HepG2 (cell line): ENCODE measurements around the gene GTF2H3. TPM values are rescaled to one million over a fixed set of nuclear protein-coding genes. Genes with fewer than 3 reads are reported as not detected.

Source experiments
- DNMT1 ChIP-seq: sonication (generic); formaldehyde crosslinking; IDR thresholded peaks from 2 replicates; pipeline ENCODE4 v1.5.1; 2020; ENCODE audit warnings: mild to moderate bottlenecking, missing genetic modification reagents
- ELF4 ChIP-seq: sonication (generic); formaldehyde crosslinking; IDR thresholded peaks from 2 replicates; pipeline ENCODE4 v1.5.0; 2020; ENCODE audit warnings: missing genetic modification reagents, mild to moderate bottlenecking, moderate library complexity, borderline replicate concordance
- FOXJ3 ChIP-seq: sonication (generic); formaldehyde crosslinking; IDR thresholded peaks from 2 replicates; pipeline ENCODE4 v1.4.0; 2020; ENCODE audit warnings: missing genetic modification reagents, mild to moderate bottlenecking, borderline replicate concordance
- GATA4 ChIP-seq: sonication (generic); IDR thresholded peaks from 2 replicates; pipeline ENCODE4 v1.6.1; 2016; ENCODE audit warnings: antibody characterized with exemption, low read depth, borderline replicate concordance
- GATAD2A ChIP-seq: IDR thresholded peaks from 2 replicates; pipeline ENCODE4 v1.6.1; 2016
- MIER2 ChIP-seq: IDR thresholded peaks from 2 replicates; pipeline ENCODE4 v1.6.1; 2016; ENCODE audit warnings: missing biosample characterization, missing genetic modification reagents
- MTF1 ChIP-seq: sonication (generic); formaldehyde crosslinking; IDR thresholded peaks from 2 replicates; pipeline ENCODE4 v1.5.0; 2020; ENCODE audit warnings: missing genetic modification reagents
- MYPOP ChIP-seq: sonication (generic); formaldehyde crosslinking; IDR thresholded peaks from 2 replicates; pipeline ENCODE4 v1.8.1; 2023; ENCODE audit warnings: mild to moderate bottlenecking, moderate library complexity, missing genetic modification reagents
- PTBP1 ChIP-seq: fragments of 200-400 bp; formaldehyde crosslinking; IDR thresholded peaks from 2 replicates; pipeline ENCODE4 v1.6.1; 2018; ENCODE audit warnings: low read length, low read depth; ENCODE audit not compliant: poor library complexity, severe bottlenecking
- REPIN1 ChIP-seq: sonication (generic); formaldehyde crosslinking; IDR thresholded peaks from 2 replicates; pipeline ENCODE4 v1.8.0; 2022; ENCODE audit warnings: missing genetic modification reagents, low read depth, mild to moderate bottlenecking, borderline replicate concordance
- SATB2 ChIP-seq: sonication (generic); formaldehyde crosslinking; IDR thresholded peaks from 2 replicates; pipeline ENCODE4 v1.5.0; 2020; ENCODE audit warnings: missing genetic modification reagents
- TBP ChIP-seq: sonication (generic); formaldehyde crosslinking; IDR thresholded peaks from 2 replicates; pipeline ENCODE4 v1.5.0; 2020; ENCODE audit warnings: missing genetic modification reagents
- TFAP4 ChIP-seq: sonication (generic); IDR thresholded peaks from 2 replicates; pipeline ENCODE4 v1.6.1; 2016; ENCODE audit warnings: low read depth, borderline replicate concordance
- TFDP2 ChIP-seq: sonication (generic); formaldehyde crosslinking; IDR thresholded peaks from 2 replicates; pipeline ENCODE4 v1.4.0; 2020; ENCODE audit warnings: missing genetic modification reagents
- ZBTB14 ChIP-seq: sonication (generic); formaldehyde crosslinking; IDR thresholded peaks from 2 replicates; pipeline ENCODE4 v1.4.0; 2020; ENCODE audit warnings: missing genetic modification reagents
- ZBTB33 ChIP-seq: sonication (generic); formaldehyde crosslinking; IDR thresholded peaks from 2 replicates; pipeline ENCODE4 v1.4.0; 2020; ENCODE audit warnings: missing genetic modification reagents
- ZBTB7A ChIP-seq: sonication (generic); formaldehyde crosslinking; IDR thresholded peaks from 2 replicates; pipeline ENCODE4 v1.8.0; 2022; ENCODE audit warnings: mild to moderate bottlenecking, missing genetic modification reagents
- ZKSCAN1 ChIP-seq: fragments of 150-350 bp; IDR thresholded peaks from 2 replicates; pipeline ENCODE4 v1.6.1; 2014; ENCODE audit warnings: low read length
- ZNF558 ChIP-seq: sonication (generic); formaldehyde crosslinking; IDR thresholded peaks from 2 replicates; pipeline ENCODE4 v1.9.0; 2022; ENCODE audit warnings: mild to moderate bottlenecking, missing genetic modification reagents, borderline replicate concordance
- ZNF605 ChIP-seq: sonication (generic); formaldehyde crosslinking; IDR thresholded peaks from 2 replicates; pipeline ENCODE4 v1.8.0; 2022; ENCODE audit warnings: mild to moderate bottlenecking, missing genetic modification reagents
- ZNF616 ChIP-seq: sonication (generic); formaldehyde crosslinking; IDR thresholded peaks from 2 replicates; pipeline ENCODE4 v1.5.0; 2020; ENCODE audit warnings: low read depth, mild to moderate bottlenecking, missing genetic modification reagents
- ZNF761 ChIP-seq: sonication (generic); formaldehyde crosslinking; conservative IDR thresholded peaks from 2 replicates; pipeline ENCODE4 v1.4.0; 2020; ENCODE audit warnings: mild to moderate bottlenecking, missing genetic modification reagents
- ZNF792 ChIP-seq: IDR thresholded peaks from 2 replicates; pipeline ENCODE4 v1.6.1; 2016
- ZSCAN31 ChIP-seq: sonication (generic); formaldehyde crosslinking; IDR thresholded peaks from 2 replicates; pipeline ENCODE4 v1.5.0; 2020; ENCODE audit warnings: low read depth, mild to moderate bottlenecking, missing genetic modification reagents
- polyA plus RNA-seq, 8 experiments: library from polyadenylated mRNA; depleted of rRNA in 3 of 8; stranded (reverse) in 7 of 8; unstranded in 1 of 8; fragments of >200 nt; fragmentation: Illumina TruSeq in 4 of 8; extraction: Trizol in 4 of 8; gene quantifications; 2 replicates each; pipeline versions ENCODE4 v1.2.1 to v1.2.3, GENCODE V29; 2011 to 2016; ENCODE audit warnings: low read depth in 4 of 8, missing spikeins in 1 of 8, mixed read lengths in 1 of 8; ENCODE audit not compliant: insufficient read depth in 1 of 8
- total RNA-seq, 5 experiments: library from RNA; depleted of rRNA; stranded (reverse); fragments of >200 nt; fragmentation: Illumina TruSeq; extraction: Trizol; gene quantifications; 2 replicates each; pipeline ENCODE4 v1.2.3, GENCODE V29; 2016; ENCODE audit warnings: low read depth in 1 of 5

GTF2H3 gene
- total and polyA plus RNA-seq, 2 of the 13 experiments (the other 11 are each of a cell fraction or from before 2014, with no cell fraction given), result 35.8 to 58.8 TPM

- peak; percentile 36 for TF ChIP-seq PTBP1
- peak; percentile 64; the same call in 1 of the 2 replicates for TF ChIP-seq MYPOP (CRISPR knock-in tag)
- peak; percentile 56; the same call in 1 of the 2 replicates for TF ChIP-seq ZKSCAN1
- TF ChIP-seq ZBTB14 (CRISPR knock-in tag), result peak; percentile 53; the same call in 1 of the 2 replicates
- peak; percentile 84 for TF ChIP-seq ZNF605
- TF ChIP-seq ZNF558 (CRISPR knock-in tag), result no peak; the same call in 1 of the 2 replicates
- peak; percentile 51; the same call in 1 of the 2 replicates for TF ChIP-seq ZNF616 (CRISPR knock-in tag)
- peak; percentile 87; the same call in 1 of the 2 replicates for TF ChIP-seq ELF4 (CRISPR knock-in tag)
- no peak for TF ChIP-seq ZBTB7A (CRISPR knock-in tag)
- TF ChIP-seq GATAD2A (CRISPR knock-in tag), result peak; percentile 58
- peak; percentile 85 for TF ChIP-seq ZSCAN31 (CRISPR knock-in tag)
- 0 out of 2 replicates have a peak, but pooled peaks have one; percentile 63 for TF ChIP-seq TBP (CRISPR knock-in tag)
- no peak for TF ChIP-seq MTF1 (CRISPR knock-in tag)
- TF ChIP-seq ZBTB33, result no peak
- 0 out of 2 replicates have a peak, but pooled peaks have one; percentile 22 for TF ChIP-seq FOXJ3 (CRISPR knock-in tag)
- TF ChIP-seq MIER2, result no peak; the same call in 1 of the 2 replicates
- TF ChIP-seq GATA4, result no peak; the same call in none of the 2 replicates
- TF ChIP-seq ZNF792 (CRISPR knock-in tag), result peak; percentile 72
- 0 out of 2 replicates have a peak, but pooled peaks have one; percentile 69 for TF ChIP-seq ZNF761 (CRISPR knock-in tag)
- TF ChIP-seq TFAP4, result peak; percentile 25; the same call in 1 of the 2 replicates
- TF ChIP-seq SATB2 (CRISPR knock-in tag), result no peak
- TF ChIP-seq REPIN1 (CRISPR knock-in tag), result peak; percentile 97
- 0 out of 2 replicates have a peak, but pooled peaks have one; percentile 74 for TF ChIP-seq DNMT1 (CRISPR knock-in tag)
- peak; percentile 45; the same call in 1 of the 2 replicates for TF ChIP-seq TFDP2
Measured at GRCh38 chr12:123633379-123634141, at the start of gene GTF2H3, which contains the start of gene EIF2B1 (continued).
